H1 (cell line): ENCODE data around the gene OTOP3.

Experiments
- BRCA1 ChIP-seq: IDR thresholded peaks from 2 replicates; pipeline ENCODE4 v1.6.1; 2012; ENCODE audit warnings: low read depth, low read length, improper control_type of control experiment
- CHD2 ChIP-seq: IDR thresholded peaks from 2 replicates; pipeline ENCODE4 v1.6.1; 2012; ENCODE audit warnings: low read length, improper control_type of control experiment
- EZH2 ChIP-seq: fragments of 200-600 bp; sonication (generic); IDR thresholded peaks from 2 replicates; pipeline ENCODE4 v1.7.1; 2012; ENCODE audit warnings: low read depth, mild to moderate bottlenecking, moderate library complexity, low read length, inconsistent platforms; ENCODE audit not compliant: severe bottlenecking
- POLR2A ChIP-seq, 2 experiments: IDR thresholded peaks; 1 replicate in 1 of 2; 2 replicates in 1 of 2; pipeline ENCODE4 v1.6.1; 2011; ENCODE audit warnings: low read depth in 2 of 2, low read length in 2 of 2, mild to moderate bottlenecking in 2 of 2; ENCODE audit errors: control extremely low read depth in 1 of 2
- RFX5 ChIP-seq: IDR thresholded peaks from 2 replicates; pipeline ENCODE4 v1.6.1; 2011; ENCODE audit warnings: low read depth, low read length, improper control_type of control experiment, borderline replicate concordance
- TBP ChIP-seq: IDR thresholded peaks from 2 replicates; pipeline ENCODE4 v1.6.1; 2011; ENCODE audit warnings: low read depth, low read length, improper control_type of control experiment
- TF ChIP-seq, protein P1 (sequence below), 3 experiments: IDR thresholded peaks; 1 replicate in 2 of 3; 2 replicates in 1 of 3; pipeline versions ENCODE4 v1.5.1 to v1.6.1; 2011; ENCODE audit warnings: low read length in 3 of 3, mild to moderate bottlenecking in 3 of 3, inconsistent platforms in 2 of 3, low read depth in 1 of 3, moderate library complexity in 1 of 3; ENCODE audit not compliant: insufficient read depth in 1 of 3; ENCODE audit errors: control extremely low read depth in 1 of 3

DNA sequence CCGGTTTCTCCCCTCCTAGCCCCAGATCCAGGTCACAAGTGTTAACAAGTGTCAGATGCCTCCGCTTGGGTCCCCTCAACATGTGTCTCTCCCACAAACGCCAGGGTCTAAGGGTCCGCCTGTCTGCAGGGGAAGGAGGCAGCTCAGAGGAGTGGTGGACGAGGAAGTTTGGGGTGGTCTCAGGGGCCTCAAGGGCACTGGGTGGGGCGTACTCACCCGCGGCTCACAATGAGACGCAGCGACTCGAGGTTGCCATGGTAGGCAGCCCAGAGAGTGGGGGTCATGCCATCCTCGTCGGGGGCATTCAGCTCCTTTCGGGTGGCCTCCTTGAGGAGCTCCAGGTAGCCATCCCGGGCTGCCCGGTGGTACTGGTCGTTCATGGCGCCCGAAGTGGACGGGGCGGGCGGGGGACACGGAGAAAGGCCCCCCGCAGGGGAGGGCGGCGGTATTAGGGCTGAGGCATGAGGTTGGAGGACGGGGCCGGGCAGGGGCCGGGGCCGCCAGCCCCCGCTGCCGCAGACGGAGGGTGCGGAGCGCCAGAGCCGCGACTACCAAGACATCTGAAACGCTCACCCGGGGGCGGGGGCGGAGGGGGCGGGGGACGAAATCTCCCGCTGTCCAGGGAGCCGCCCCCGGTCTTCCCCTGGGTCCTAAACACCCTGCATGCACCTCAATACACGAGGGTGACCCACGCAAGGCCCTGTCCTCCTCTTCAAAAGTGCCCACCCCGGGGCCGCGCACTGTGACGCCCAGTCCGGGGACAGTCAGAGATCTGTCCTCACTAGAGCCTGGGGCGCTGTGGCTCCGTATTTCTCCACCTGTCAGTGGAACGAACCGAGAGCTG is 12.8 kb upstream of the OTOP3 start, which contains the start of gene USH1G:
- TF ChIP-seq POLR2A (IDR thresholded peaks at IDR 0.05; ENCODE audit: control extremely low read depth in 1 of 2, low read depth in 2 of 2, low read length in 2 of 2) (no peak), RFX5 (no peak), BRCA1 (no peak), EZH2 (no peak), CHD2 (no peak), TBP (no peak)
- TF ChIP-seq, protein P1, sequence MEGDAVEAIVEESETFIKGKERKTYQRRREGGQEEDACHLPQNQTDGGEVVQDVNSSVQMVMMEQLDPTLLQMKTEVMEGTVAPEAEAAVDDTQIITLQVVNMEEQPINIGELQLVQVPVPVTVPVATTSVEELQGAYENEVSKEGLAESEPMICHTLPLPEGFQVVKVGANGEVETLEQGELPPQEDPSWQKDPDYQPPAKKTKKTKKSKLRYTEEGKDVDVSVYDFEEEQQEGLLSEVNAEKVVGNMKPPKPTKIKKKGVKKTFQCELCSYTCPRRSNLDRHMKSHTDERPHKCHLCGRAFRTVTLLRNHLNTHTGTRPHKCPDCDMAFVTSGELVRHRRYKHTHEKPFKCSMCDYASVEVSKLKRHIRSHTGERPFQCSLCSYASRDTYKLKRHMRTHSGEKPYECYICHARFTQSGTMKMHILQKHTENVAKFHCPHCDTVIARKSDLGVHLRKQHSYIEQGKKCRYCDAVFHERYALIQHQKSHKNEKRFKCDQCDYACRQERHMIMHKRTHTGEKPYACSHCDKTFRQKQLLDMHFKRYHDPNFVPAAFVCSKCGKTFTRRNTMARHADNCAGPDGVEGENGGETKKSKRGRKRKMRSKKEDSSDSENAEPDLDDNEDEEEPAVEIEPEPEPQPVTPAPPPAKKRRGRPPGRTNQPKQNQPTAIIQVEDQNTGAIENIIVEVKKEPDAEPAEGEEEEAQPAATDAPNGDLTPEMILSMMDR (IDR thresholded peaks at IDR 0.05; ENCODE audit: control extremely low read depth in 1 of 3, insufficient read depth in 1 of 3, low read depth in 1 of 3, low read length in 3 of 3) = no peak
